Ectodermal cell (in vitro differentiated cells): ENCODE measurements around the gene NUP155.
A peak's percentile ranks its signal among the peaks of the same experiment; 100 is the strongest.
"Not testable (repeated sequence)": the region's sequence is repeated elsewhere in the genome, so short reads cannot be mapped to it uniquely, and the experiment has no call there.

Experiments used
- H3K27ac ChIP-seq: 2 replicates; pipeline ENCODE4 v1.7.0; 2013; ENCODE audit warnings: mild to moderate bottlenecking, low read depth, low read length; ENCODE audit not compliant: insufficient read depth, poor library complexity, severe bottlenecking
- H3K27me3 ChIP-seq: 2 replicates; pipeline ENCODE4 v1.7.0; 2013; ENCODE audit warnings: mild to moderate bottlenecking, low read length; ENCODE audit not compliant: insufficient read depth, control insufficient read depth, poor library complexity, severe bottlenecking
- H3K36me3 ChIP-seq: one replicate; pipeline ENCODE4 v1.7.0; 2013; ENCODE audit warnings: low read length; ENCODE audit not compliant: control insufficient read depth, insufficient read depth
- H3K4me1 ChIP-seq: one replicate; pipeline ENCODE4 v1.7.0; 2013; ENCODE audit warnings: low read length; ENCODE audit not compliant: control insufficient read depth, insufficient read depth
- H3K4me3 ChIP-seq: 2 replicates; pipeline ENCODE4 v1.7.0; 2013; ENCODE audit warnings: low read depth, low read length, control low read depth; ENCODE audit not compliant: insufficient read depth
- H3K9me3 ChIP-seq: 2 replicates; pipeline ENCODE4 v1.7.0; 2013; ENCODE audit warnings: mild to moderate bottlenecking, low read length, moderate library complexity; ENCODE audit not compliant: control insufficient read depth
- WGBS, 2 experiments: methylation state at CpG; one replicate each; pipeline ENCODE4 v1.1.7; 2013; ENCODE audit warnings: missing lambda C conversion rate in 2 of 2; 5-methylcytosine and 5-hydroxymethylcytosine counted together

NUP155 gene

GRCh38 chr5:37296313-37296712 lies 74.6 kb downstream of the NUP155 start:
- not testable (repeated sequence) for H3K27me3 ChIP-seq, H3K27ac ChIP-seq, H3K9me3 ChIP-seq, H3K4me3 ChIP-seq, H3K4me1 ChIP-seq
- peaks cover 56% of the 10 kb centered on the region for H3K36me3 ChIP-seq
- WGBS, 2 experiments: 85 to 93% methylated on average over 6 of the region's 7 CpGs

GRCh38 chr5:37283214-37283820 lies 87.6 kb downstream of the NUP155 start:
- Histone ChIP-seq H3K27ac (no peak overlapping the region), H3K9me3 (peaks cover 5% of the 10 kb centered on the region), H3K36me3 (no peaks in the 10 kb centered on the region), H3K4me3 (no peak overlapping the region), H3K27me3 (no peaks in the 10 kb centered on the region), H3K4me1 (no peaks in the 10 kb centered on the region)
- 90% methylated on average over 5 of the region's 5 CpGs for WGBS, 2 experiments

GRCh38 chr5:37275511-37275910 lies 95.4 kb downstream of the NUP155 start:
- no peaks in the 10 kb centered on the region for H3K27me3 ChIP-seq
- no peaks in the 10 kb centered on the region for H3K9me3 ChIP-seq
- 90 to 100% methylated on average over 2 of the region's 2 CpGs for WGBS, 2 experiments
- no peaks in the 10 kb centered on the region for H3K36me3 ChIP-seq
- no peak overlapping the region for H3K4me3 ChIP-seq
- no peaks in the 10 kb centered on the region for H3K4me1 ChIP-seq
- H3K27ac ChIP-seq: no peak overlapping the region

- Histone ChIP-seq H3K4me3 (no peak overlapping the region), H3K27ac (no peak overlapping the region), H3K4me1 (no peaks in the 10 kb centered on the region), H3K36me3 (no peaks in the 10 kb centered on the region), H3K27me3 (no peaks in the 10 kb centered on the region), H3K9me3 (no peaks in the 10 kb centered on the region)
- WGBS, 2 experiments: 70% methylated on average over 1 of the region's 1 CpG; no CpG with 5 or more reads in 1 of the 2 experiments
Observed at GRCh38 chr5:37272511-37272910, 98.4 kb downstream of the NUP155 start.

- H3K36me3 ChIP-seq, H3K4me3 ChIP-seq, H3K9me3 ChIP-seq, H3K27me3 ChIP-seq, H3K27ac ChIP-seq, H3K4me1 ChIP-seq: not testable (repeated sequence)
Observed at GRCh38 chr5:37268100-37268499, 102.8 kb downstream of the NUP155 start.

DNA sequence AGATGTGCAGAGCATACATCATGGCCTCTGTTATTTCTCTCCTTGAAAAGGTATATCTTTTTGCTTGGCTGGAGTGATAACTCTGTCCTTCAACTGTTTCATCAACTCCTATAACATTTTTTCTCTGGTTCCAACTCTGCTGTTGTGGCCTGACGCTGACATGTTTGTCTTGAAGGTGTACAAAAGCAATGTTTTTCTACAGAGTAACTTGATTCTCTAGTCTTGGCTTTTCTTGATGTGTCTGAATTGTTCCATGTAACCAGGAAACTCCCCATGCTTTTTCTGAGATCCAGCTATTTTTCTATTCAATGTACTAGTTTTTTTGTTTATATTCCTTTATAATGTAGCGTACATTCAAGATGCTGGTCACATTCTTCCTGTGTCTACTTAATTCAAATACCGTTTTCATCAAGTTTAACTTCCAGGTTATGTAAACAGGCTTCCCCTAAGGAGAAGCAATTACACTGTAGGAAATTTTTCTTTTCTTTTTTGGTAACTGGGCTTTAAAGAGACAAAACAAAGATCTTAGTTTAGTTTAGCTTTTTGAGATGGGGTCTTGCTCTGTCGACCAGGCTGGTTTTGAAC lies 115.0 kb downstream of the NUP155 start:
- H3K4me1 ChIP-seq: no peaks in the 10 kb centered on the region
- whole genome bisulfite sequencing, 2 experiments: 98 to 100% methylated on average over 3 to 4 of the region's 4 CpGs
- no peak overlapping the region for H3K4me3 ChIP-seq
- no peaks in the 10 kb centered on the region for H3K9me3 ChIP-seq
- no peaks in the 10 kb centered on the region for H3K27me3 ChIP-seq
- H3K36me3 ChIP-seq: no peaks in the 10 kb centered on the region
- no peak overlapping the region for H3K27ac ChIP-seq

DNA sequence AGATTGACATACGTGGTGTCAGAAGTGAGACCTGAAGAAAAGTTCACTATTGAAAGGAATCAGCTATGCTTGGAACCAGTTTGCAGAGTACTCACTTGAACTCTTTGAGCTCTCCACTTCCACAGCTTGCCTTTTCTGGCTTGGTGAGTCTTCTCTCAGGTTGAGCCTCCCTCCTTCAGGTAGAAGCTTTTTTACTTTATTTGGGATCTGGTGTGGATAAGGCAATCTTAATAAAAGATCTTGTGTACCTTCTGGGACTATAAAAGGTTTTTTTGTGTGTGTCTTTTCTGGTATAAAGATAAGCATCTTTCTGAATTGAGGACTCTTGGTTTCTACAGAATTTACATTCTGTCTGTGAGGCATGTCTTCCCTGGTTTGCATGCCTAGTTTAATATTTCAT lies 116.3 kb downstream of the NUP155 start:
- H3K27ac ChIP-seq: no peak overlapping the region
- H3K36me3 ChIP-seq: no peaks in the 10 kb centered on the region
- 92 to 95% methylated on average over 1 of the region's 1 CpG for WGBS, 2 experiments
- H3K27me3 ChIP-seq: no peaks in the 10 kb centered on the region
- H3K4me3 ChIP-seq: no peak overlapping the region
- H3K9me3 ChIP-seq: no peaks in the 10 kb centered on the region
- H3K4me1 ChIP-seq: no peaks in the 10 kb centered on the region

- no peaks in the 10 kb centered on the region for H3K36me3 ChIP-seq
- no peak overlapping the region for H3K4me3 ChIP-seq
- H3K27me3 ChIP-seq: no peaks in the 10 kb centered on the region
- no peak overlapping the region for H3K27ac ChIP-seq
- H3K9me3 ChIP-seq: no peaks in the 10 kb centered on the region
- H3K4me1 ChIP-seq: no peaks in the 10 kb centered on the region
Observed at GRCh38 chr5:37251665-37252064, 119.2 kb downstream of the NUP155 start.

GRCh38 chr5:37249815-37250164 lies 121.1 kb downstream of the NUP155 start:
- Histone ChIP-seq H3K4me3 (peak overlapping the region; percentile 83), H3K27ac (peak overlapping the region; percentile 93), H3K36me3 (no peaks in the 10 kb centered on the region), H3K27me3 (no peaks in the 10 kb centered on the region), H3K4me1 (no peaks in the 10 kb centered on the region), H3K9me3 (no peaks in the 10 kb centered on the region)
- 64 to 65% methylated on average over 10 of the region's 10 CpGs for WGBS, 2 experiments

DNA sequence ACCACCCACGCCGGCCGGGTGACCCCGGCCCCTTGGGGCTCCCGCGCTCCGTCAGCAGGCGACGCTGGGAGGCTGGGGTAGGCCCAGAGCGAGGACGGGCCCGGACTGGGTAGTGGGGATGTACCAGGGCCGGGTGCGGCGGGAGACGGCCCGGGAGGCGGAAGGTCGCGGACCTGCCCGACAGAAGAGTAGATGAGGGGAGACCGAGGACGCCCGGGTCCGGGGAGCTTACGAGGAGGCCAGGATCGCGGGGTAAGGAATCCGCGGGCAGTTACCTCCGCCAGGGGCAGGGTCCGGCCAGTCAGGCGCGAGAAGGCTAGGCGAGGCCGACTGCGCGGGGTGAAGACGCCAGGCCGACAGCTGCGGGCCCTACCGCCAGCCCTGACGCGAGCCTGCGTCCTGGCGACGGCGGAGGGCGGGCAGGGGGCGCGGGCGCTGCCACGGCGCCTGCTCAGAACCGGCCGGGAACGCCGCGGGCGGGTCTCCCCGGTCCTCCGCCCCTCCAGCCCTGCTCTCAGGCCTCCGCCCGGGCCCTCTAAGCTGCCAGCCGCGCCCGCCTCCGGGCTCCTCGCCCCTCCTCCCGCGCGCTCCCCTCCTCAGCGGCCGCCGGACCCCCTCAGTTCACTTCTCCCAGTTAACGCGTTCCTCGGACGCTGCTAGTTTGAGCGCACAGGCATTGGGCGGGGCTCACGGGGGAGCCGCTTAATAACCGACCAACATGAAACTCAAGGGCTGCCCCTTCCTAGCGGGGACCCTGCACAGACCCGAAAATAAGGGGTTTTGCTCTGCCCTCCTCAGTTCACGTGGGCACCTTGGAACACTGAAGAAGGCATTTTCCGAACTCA lies 121.7 kb downstream of the NUP155 start, which contains the start of gene CPLANE1:
Gene CPLANE1, minus strand, starts transcription at position 407 of the 845 bp plus-strand sequence. CDS start 1,678 bp downstream, outside the sequence.
- H3K4me1 ChIP-seq: no peaks in the 10 kb centered on the region
- H3K9me3 ChIP-seq: no peaks in the 10 kb centered on the region
- no peaks in the 10 kb centered on the region for H3K27me3 ChIP-seq
- peak within 1 kb of the TSS; percentile 93 for H3K27ac ChIP-seq
- 1% methylated on average over 88 of the region's 88 CpGs for WGBS, 2 experiments
- peak within 1 kb of the TSS; percentile 83 for H3K4me3 ChIP-seq
- no peaks in the 10 kb centered on the region for H3K36me3 ChIP-seq
